Retinal pigment epithelial cell (primary cell): ENCODE data around the gene BDH1.

ENCODE experiments used
- DNase-seq: peaks from one replicate; pipeline ENCODE4 v3.0.0-alpha.2; 2010; ENCODE audit warnings: low read depth
- H3K4me3 ChIP-seq: 2 replicates; pipeline ENCODE4 v1.5.1; 2011; ENCODE audit warnings: mild to moderate bottlenecking, low read length, control low read depth, moderate library complexity
- TF ChIP-seq, protein P1 (sequence below): conservative IDR thresholded peaks from 2 replicates; pipeline ENCODE4 v1.5.1; 2011; ENCODE audit warnings: low read depth, low read length, control low read depth, inconsistent platforms

The BDH1 gene

GRCh38 chr3:197472151-197472550, 83.6 kb downstream of the BDH1 start:
- no peak overlapping the region for H3K4me3 ChIP-seq
- no peak for DNase-seq
- TF ChIP-seq, protein P1, sequence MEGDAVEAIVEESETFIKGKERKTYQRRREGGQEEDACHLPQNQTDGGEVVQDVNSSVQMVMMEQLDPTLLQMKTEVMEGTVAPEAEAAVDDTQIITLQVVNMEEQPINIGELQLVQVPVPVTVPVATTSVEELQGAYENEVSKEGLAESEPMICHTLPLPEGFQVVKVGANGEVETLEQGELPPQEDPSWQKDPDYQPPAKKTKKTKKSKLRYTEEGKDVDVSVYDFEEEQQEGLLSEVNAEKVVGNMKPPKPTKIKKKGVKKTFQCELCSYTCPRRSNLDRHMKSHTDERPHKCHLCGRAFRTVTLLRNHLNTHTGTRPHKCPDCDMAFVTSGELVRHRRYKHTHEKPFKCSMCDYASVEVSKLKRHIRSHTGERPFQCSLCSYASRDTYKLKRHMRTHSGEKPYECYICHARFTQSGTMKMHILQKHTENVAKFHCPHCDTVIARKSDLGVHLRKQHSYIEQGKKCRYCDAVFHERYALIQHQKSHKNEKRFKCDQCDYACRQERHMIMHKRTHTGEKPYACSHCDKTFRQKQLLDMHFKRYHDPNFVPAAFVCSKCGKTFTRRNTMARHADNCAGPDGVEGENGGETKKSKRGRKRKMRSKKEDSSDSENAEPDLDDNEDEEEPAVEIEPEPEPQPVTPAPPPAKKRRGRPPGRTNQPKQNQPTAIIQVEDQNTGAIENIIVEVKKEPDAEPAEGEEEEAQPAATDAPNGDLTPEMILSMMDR: no peak

- no peak overlapping the region for H3K4me3 ChIP-seq
- TF ChIP-seq, protein P1: no peak
- no peak for DNase-seq
Measured at GRCh38 chr3:197471221-197472010, 84.4 kb downstream of the BDH1 start.

GRCh38 chr3:197468866-197469382, 86.8 kb downstream of the BDH1 start:
- no peak for DNase-seq
- TF ChIP-seq, protein P1: no peak
- H3K4me3 ChIP-seq: no peak overlapping the region

- no peak for DNase-seq
- H3K4me3 ChIP-seq: no peak overlapping the region
- TF ChIP-seq, protein P1: no peak
Measured at GRCh38 chr3:197468167-197468566, 87.6 kb downstream of the BDH1 start.

- no peak overlapping the region for H3K4me3 ChIP-seq
- no peak for DNase-seq
- TF ChIP-seq, protein P1: no peak
Measured at GRCh38 chr3:197466586-197467399, 89.0 kb downstream of the BDH1 start.

- TF ChIP-seq, protein P1: no peak
- H3K4me3 ChIP-seq: no peak overlapping the region
- no peak for DNase-seq
Measured at GRCh38 chr3:197465996-197466549, 89.7 kb downstream of the BDH1 start.
